Measurements from ENCODE around the gene APOE. TPM values are rescaled to one million over a fixed set of nuclear protein-coding genes. Genes with fewer than 3 reads are reported as not detected.
A peak's percentile ranks its signal among the peaks of the same experiment; 100 is the strongest.

Gene APOE
- total and polyA plus RNA-seq, 2 of the 13 experiments (the other 11 are each of a cell fraction or from before 2014, with no cell fraction given) = 1,328 to 1,470 TPM

DNA sequence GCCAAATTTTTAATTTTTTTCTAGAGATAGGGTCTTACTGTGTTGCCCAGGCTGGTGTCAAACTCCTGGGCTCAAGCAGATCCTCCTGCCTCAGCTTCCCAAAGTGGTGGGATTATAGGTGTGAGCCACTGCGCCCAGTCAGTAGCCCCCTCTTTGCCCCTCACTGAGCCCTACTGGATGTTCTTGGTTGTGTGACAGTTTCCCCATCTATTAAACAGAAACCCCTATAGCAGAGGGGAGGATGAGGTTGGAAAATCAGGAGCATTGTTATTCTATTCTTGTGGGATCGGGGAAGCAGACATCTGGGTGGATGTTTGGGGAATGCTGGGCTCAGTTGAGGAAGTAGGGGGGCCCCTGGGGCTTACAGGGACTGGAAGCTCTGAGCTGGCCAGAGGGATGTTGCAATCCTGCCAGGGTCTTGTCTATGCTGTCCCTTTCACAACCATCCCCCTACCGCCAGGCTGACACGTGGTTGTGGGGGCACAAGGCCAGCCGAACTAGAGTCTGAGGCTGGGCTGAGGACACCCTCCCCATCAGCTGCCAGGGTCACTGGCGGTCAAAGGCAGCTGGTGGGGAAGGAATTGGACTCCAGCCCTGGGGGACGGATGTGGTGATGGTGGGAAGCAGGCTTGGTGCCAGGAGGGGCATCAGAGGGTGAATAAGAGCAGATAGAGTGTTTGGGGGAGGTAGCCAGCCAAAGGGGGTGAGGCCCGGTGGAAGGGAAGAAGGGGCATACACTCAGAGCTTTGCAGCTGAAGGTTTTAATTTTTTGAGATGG is 19.7 kb downstream of the APOE start (continued):
- TF ChIP-seq, protein P1, sequence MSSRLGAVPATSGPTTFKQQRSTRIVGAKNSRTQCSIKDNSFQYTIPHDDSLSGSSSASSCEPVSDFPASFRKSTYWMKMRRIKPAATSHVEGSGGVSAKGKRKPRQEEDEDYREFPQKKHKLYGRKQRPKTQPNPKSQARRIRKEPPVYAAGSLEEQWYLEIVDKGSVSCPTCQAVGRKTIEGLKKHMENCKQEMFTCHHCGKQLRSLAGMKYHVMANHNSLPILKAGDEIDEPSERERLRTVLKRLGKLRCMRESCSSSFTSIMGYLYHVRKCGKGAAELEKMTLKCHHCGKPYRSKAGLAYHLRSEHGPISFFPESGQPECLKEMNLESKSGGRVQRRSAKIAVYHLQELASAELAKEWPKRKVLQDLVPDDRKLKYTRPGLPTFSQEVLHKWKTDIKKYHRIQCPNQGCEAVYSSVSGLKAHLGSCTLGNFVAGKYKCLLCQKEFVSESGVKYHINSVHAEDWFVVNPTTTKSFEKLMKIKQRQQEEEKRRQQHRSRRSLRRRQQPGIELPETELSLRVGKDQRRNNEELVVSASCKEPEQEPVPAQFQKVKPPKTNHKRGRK (CRISPR knock-in tag; IDR thresholded peaks at IDR 0.05) = no peak
- TF ChIP-seq, protein P2, sequence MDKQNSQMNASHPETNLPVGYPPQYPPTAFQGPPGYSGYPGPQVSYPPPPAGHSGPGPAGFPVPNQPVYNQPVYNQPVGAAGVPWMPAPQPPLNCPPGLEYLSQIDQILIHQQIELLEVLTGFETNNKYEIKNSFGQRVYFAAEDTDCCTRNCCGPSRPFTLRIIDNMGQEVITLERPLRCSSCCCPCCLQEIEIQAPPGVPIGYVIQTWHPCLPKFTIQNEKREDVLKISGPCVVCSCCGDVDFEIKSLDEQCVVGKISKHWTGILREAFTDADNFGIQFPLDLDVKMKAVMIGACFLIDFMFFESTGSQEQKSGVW (CRISPR knock-in tag; IDR thresholded peaks at IDR 0.05; ENCODE audit: borderline replicate concordance) = no peak
- TF ChIP-seq ZNF605 (CRISPR knock-in tag; IDR thresholded peaks at IDR 0.05) (peak; percentile 91), NBN (conservative IDR thresholded peaks at IDR 0.05) (0 out of 2 replicates have a peak, but pooled peaks have one; percentile 21), RXRB (CRISPR knock-in tag; IDR thresholded peaks at IDR 0.05; ENCODE audit: borderline replicate concordance) (peak; percentile 100), ZNF317 (CRISPR knock-in tag; IDR thresholded peaks at IDR 0.05) (peak; percentile 90), MLLT10 (CRISPR knock-in tag; IDR thresholded peaks at IDR 0.05) (no peak), KLF12 (CRISPR knock-in tag; IDR thresholded peaks at IDR 0.05; ENCODE audit: borderline replicate concordance) (peak; percentile 80), PHF5A (CRISPR knock-in tag; IDR thresholded peaks at IDR 0.05; ENCODE audit: low read depth, unreplicated experiment) (peak; percentile 77), ZNF598 (CRISPR knock-in tag; IDR thresholded peaks at IDR 0.05; ENCODE audit: borderline replicate concordance) (no peak), ZNF337 (CRISPR knock-in tag; IDR thresholded peaks at IDR 0.05; ENCODE audit: borderline replicate concordance, low read depth) (no peak; the same call in 1 of the 2 replicates), TFDP1 (CRISPR knock-in tag; IDR thresholded peaks at IDR 0.05; ENCODE audit: borderline replicate concordance) (peak; percentile 92), SP1 (IDR thresholded peaks at IDR 0.05) (no peak), SP1 (CRISPR knock-in tag; IDR thresholded peaks at IDR 0.05) (peak; percentile 66; the same call in 1 of the 2 replicates), ESRRA (CRISPR knock-in tag; IDR thresholded peaks at IDR 0.05; ENCODE audit: low read depth) (peak; percentile 98)
- TF ChIP-seq, protein P3, sequence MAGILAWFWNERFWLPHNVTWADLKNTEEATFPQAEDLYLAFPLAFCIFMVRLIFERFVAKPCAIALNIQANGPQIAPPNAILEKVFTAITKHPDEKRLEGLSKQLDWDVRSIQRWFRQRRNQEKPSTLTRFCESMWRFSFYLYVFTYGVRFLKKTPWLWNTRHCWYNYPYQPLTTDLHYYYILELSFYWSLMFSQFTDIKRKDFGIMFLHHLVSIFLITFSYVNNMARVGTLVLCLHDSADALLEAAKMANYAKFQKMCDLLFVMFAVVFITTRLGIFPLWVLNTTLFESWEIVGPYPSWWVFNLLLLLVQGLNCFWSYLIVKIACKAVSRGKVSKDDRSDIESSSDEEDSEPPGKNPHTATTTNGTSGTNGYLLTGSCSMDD (CRISPR knock-in tag; IDR thresholded peaks at IDR 0.05) = no peak
- TF ChIP-seq, protein P4, sequence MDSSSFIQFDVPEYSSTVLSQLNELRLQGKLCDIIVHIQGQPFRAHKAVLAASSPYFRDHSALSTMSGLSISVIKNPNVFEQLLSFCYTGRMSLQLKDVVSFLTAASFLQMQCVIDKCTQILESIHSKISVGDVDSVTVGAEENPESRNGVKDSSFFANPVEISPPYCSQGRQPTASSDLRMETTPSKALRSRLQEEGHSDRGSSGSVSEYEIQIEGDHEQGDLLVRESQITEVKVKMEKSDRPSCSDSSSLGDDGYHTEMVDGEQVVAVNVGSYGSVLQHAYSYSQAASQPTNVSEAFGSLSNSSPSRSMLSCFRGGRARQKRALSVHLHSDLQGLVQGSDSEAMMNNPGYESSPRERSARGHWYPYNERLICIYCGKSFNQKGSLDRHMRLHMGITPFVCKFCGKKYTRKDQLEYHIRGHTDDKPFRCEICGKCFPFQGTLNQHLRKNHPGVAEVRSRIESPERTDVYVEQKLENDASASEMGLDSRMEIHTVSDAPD (CRISPR knock-in tag; IDR thresholded peaks at IDR 0.05) = peak; percentile 98
- TF ChIP-seq, protein P5, sequence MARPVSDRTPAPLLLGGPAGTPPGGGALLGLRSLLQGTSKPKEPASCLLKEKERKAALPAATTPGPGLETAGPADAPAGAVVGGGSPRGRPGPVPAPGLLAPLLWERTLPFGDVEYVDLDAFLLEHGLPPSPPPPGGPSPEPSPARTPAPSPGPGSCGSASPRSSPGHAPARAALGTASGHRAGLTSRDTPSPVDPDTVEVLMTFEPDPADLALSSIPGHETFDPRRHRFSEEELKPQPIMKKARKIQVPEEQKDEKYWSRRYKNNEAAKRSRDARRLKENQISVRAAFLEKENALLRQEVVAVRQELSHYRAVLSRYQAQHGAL (CRISPR knock-in tag; IDR thresholded peaks at IDR 0.05; ENCODE audit: not compliant biosample characterization) = no peak
- TF ChIP-seq, protein P6, sequence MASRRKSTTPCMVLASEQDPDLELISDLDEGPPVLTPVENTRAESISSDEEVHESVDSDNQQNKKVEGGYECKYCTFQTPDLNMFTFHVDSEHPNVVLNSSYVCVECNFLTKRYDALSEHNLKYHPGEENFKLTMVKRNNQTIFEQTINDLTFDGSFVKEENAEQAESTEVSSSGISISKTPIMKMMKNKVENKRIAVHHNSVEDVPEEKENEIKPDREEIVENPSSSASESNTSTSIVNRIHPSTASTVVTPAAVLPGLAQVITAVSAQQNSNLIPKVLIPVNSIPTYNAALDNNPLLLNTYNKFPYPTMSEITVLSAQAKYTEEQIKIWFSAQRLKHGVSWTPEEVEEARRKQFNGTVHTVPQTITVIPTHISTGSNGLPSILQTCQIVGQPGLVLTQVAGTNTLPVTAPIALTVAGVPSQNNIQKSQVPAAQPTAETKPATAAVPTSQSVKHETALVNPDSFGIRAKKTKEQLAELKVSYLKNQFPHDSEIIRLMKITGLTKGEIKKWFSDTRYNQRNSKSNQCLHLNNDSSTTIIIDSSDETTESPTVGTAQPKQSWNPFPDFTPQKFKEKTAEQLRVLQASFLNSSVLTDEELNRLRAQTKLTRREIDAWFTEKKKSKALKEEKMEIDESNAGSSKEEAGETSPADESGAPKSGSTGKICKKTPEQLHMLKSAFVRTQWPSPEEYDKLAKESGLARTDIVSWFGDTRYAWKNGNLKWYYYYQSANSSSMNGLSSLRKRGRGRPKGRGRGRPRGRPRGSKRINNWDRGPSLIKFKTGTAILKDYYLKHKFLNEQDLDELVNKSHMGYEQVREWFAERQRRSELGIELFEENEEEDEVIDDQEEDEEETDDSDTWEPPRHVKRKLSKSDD (CRISPR knock-in tag; IDR thresholded peaks at IDR 0.05; ENCODE audit: low read depth) = 0 out of 2 replicates have a peak, but pooled peaks have one; percentile 65

Data from HepG2 (cell line).